PC-3 (cell line): ENCODE results near the gene CHRND. TPM values are rescaled to one million over a fixed set of nuclear protein-coding genes. Genes with fewer than 3 reads are reported as not detected.

Experiments
- ATAC-seq: fragments of 200-7000 bp; cut with Tn5 transposase; 2 replicates; pipeline ENCODE4 v1.9.1; 2020; ENCODE audit warnings: mild to moderate bottlenecking, moderate library complexity
- BruUV-seq: library from RNA; stranded (reverse); fragments of 400-500 nt; replicated peaks from 2 replicates; lab custom pipeline; 2021; lab: Mats Ljungman, UMichigan
- CTCF ChIA-PET: fragments of 300-600 bp; sonication (Branson Sonifier 250); formaldehyde crosslinking; loops from one replicate; lab custom pipeline; 2022; ENCODE audit warnings: antibody characterized with exemption; lab: Charles Lee
- POLR2A ChIA-PET: fragments of 300-600 bp; sonication (Branson Sonifier 250); formaldehyde crosslinking; loops from one replicate; lab custom pipeline; 2022; ENCODE audit warnings: antibody characterized with exemption; ENCODE audit not compliant: unreplicated experiment; lab: Charles Lee
- DNase-seq: peaks from one replicate; pipeline ENCODE4 v3.0.0-alpha.2; 2015
- H2AFZ ChIP-seq: fragments of 300-600 bp; sonication (generic); 2 replicates; pipeline ENCODE4 v1.6.0; 2016; ENCODE audit warnings: antibody characterized with exemption, low read length
- H3F3A ChIP-seq: fragments of 300-600 bp; sonication (generic); one replicate; pipeline ENCODE4 v1.6.0; 2017; ENCODE audit warnings: antibody characterized with exemption, low read length, control low read depth, mild to moderate bottlenecking; ENCODE audit not compliant: unreplicated experiment
- H3K27ac ChIP-seq: fragments of 300-600 bp; sonication (generic); 2 replicates; pipeline ENCODE4 v1.5.1; 2016; ENCODE audit warnings: mild to moderate bottlenecking, low read length
- H3K27me3 ChIP-seq: fragments of 300-600 bp; sonication (generic); 2 replicates; pipeline ENCODE4 v1.6.1; 2016; ENCODE audit warnings: low read length, mixed read lengths
- H3K36me3 ChIP-seq: fragments of 300-600 bp; sonication (generic); 2 replicates; pipeline ENCODE4 v1.6.1; 2016; ENCODE audit warnings: low read depth, mixed run types, low read length, mixed read lengths
- H3K4me1 ChIP-seq: fragments of 300-600 bp; sonication (generic); 2 replicates; pipeline ENCODE4 v1.5.1; 2016; ENCODE audit warnings: low read length; ENCODE audit not compliant: insufficient read depth
- H3K4me2 ChIP-seq: fragments of 300-600 bp; sonication (generic); 2 replicates; pipeline ENCODE4 v1.6.0; 2016; ENCODE audit warnings: low read length
- H3K4me3 ChIP-seq: fragments of 300-600 bp; sonication (generic); 2 replicates; pipeline ENCODE4 v1.5.1; 2016; ENCODE audit warnings: mild to moderate bottlenecking, low read length, mixed read lengths
- H3K79me2 ChIP-seq: fragments of 300-600 bp; sonication (generic); 2 replicates; pipeline ENCODE4 v1.6.1; 2017; ENCODE audit warnings: low read length, mixed read lengths
- H3K9ac ChIP-seq: fragments of 300-600 bp; sonication (generic); 2 replicates; pipeline ENCODE4 v1.6.0; 2016; ENCODE audit warnings: mild to moderate bottlenecking, low read length
- H3K9me2 ChIP-seq: fragments of 300-600 bp; sonication (generic); replicated peaks from 2 replicates; pipeline ENCODE4 v1.6.1; 2016; ENCODE audit warnings: mixed run types, low read length, mixed read lengths
- H3K9me3 ChIP-seq: fragments of 300-600 bp; sonication (generic); 2 replicates; pipeline ENCODE4 v1.6.1; 2016; ENCODE audit warnings: low read length, mixed read lengths
- H4K20me1 ChIP-seq: fragments of 300-600 bp; sonication (generic); 2 replicates; pipeline ENCODE4 v1.6.1; 2016; ENCODE audit warnings: low read length, mixed read lengths
- CTCF ChIP-seq: fragments of 300-600 bp; sonication (generic); conservative IDR thresholded peaks from 2 replicates; pipeline ENCODE4 v1.5.1; 2017; ENCODE audit warnings: antibody characterized with exemption, low read depth, mild to moderate bottlenecking, low read length
- EZH2 ChIP-seq: fragments of 300-600 bp; sonication (generic); IDR thresholded peaks from one replicate; pipeline ENCODE4 v1.6.1; 2017; ENCODE audit warnings: antibody characterized with exemption, mild to moderate bottlenecking, low read length; ENCODE audit not compliant: unreplicated experiment
- EZH2phosphoT487 ChIP-seq: fragments of 300-600 bp; sonication (generic); IDR thresholded peaks from 2 replicates; pipeline ENCODE4 v1.6.1; 2018; ENCODE audit warnings: mild to moderate bottlenecking, antibody characterized with exemption, low read length, borderline replicate concordance
- intact Hi-C: fragments of 100-400 bp; cut with micrococcal nuclease; formaldehyde crosslinking; loops from 2 replicates; pipeline ENCODE4 v1.9.0; 2023
- total RNA-seq: library from RNA; depleted of rRNA; stranded (reverse); fragments of >200 nt; gene quantifications from 2 replicates; pipeline ENCODE4 v1.2.3, GENCODE V29; 2014

CHRND gene
- total RNA-seq, 1 experiment from 2014 or later, result not detected

- H4K20me1 ChIP-seq, result no peaks in the 10 kb centered on the region
- H3K79me2 ChIP-seq, result no peaks in the 10 kb centered on the region
- no peaks in the 10 kb centered on the region for H3K9me3 ChIP-seq
- TF ChIP-seq EZH2 (no peak), CTCF (no peak), EZH2phosphoT487 (no peak)
- H3K4me3 ChIP-seq, result no peak overlapping the region
- no peak overlapping the region for H3K27ac ChIP-seq
- BruUV-seq, result no TSS peak
- CTCF ChIA-PET, result no interaction called here
- H3K36me3 ChIP-seq, result no peaks in the 10 kb centered on the region
- H3F3A ChIP-seq, result no peaks in the 10 kb centered on the region
- H3K27me3 ChIP-seq, result peaks cover 23% of the 10 kb centered on the region
- intact Hi-C loops, result no loop called here
- no peak overlapping the region for H3K4me2 ChIP-seq
- no peak overlapping the region for H3K9ac ChIP-seq
- no peak for DNase-seq
- no peaks in the 10 kb centered on the region for H3K9me2 ChIP-seq
- no peak overlapping the region for H2AFZ ChIP-seq
- no peak for ATAC-seq
- no peaks in the 10 kb centered on the region for H3K4me1 ChIP-seq
- POLR2A ChIA-PET, result no interaction called here
These were observed 20.1 kb upstream of the CHRND start for GRCh38 chr2:232505856-232506255.

- no peak overlapping the region for H3K9ac ChIP-seq
- no peaks in the 10 kb centered on the region for H3K36me3 ChIP-seq
- ChIA-PET POLR2A (no interaction called here), CTCF (no interaction called here)
- H3K4me2 ChIP-seq, result no peak overlapping the region
- ATAC-seq (no peak), DNase-seq (no peak)
- H3K27me3 ChIP-seq, result peaks cover 23% of the 10 kb centered on the region
- no peaks in the 10 kb centered on the region for H3F3A ChIP-seq
- no peaks in the 10 kb centered on the region for H3K9me2 ChIP-seq
- TF ChIP-seq EZH2 (no peak), EZH2phosphoT487 (no peak), CTCF (no peak)
- no peak overlapping the region for H3K4me3 ChIP-seq
- no peak overlapping the region for H2AFZ ChIP-seq
- intact Hi-C loops, result no loop called here
- no peaks in the 10 kb centered on the region for H3K4me1 ChIP-seq
- H4K20me1 ChIP-seq, result no peaks in the 10 kb centered on the region
- H3K27ac ChIP-seq, result no peak overlapping the region
- no TSS peak for BruUV-seq
- H3K79me2 ChIP-seq, result no peaks in the 10 kb centered on the region
- H3K9me3 ChIP-seq, result no peaks in the 10 kb centered on the region
These were observed 19.3 kb upstream of the CHRND start for GRCh38 chr2:232506709-232507108.

DNA sequence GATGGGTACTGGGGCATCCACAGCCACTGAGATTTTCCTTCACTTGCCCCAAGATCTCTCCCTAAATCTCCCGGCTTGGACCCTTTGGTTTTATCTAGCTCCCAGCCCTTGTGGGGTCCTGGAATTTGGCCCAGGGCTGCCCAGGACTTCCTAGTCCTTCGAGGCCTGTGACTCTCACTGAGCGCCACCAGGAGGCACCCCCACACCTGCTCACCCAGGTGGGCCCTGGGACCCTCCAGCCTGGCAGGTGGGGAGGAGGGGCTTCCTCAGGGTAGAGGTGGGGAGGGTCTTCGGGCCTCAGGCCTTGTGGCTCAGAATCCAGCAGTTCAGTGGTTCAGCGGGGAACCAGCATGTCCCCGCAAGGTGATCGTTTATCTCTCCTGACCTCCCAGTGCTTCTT lies 17.7 kb upstream of the CHRND start:
- no peak for ATAC-seq
- no peak overlapping the region for H3K4me3 ChIP-seq
- no peaks in the 10 kb centered on the region for H3K9me2 ChIP-seq
- no peak overlapping the region for H3K27ac ChIP-seq
- peaks cover 20% of the 10 kb centered on the region for H3K27me3 ChIP-seq
- H3K4me2 ChIP-seq, result no peak overlapping the region
- no peaks in the 10 kb centered on the region for H3K79me2 ChIP-seq
- POLR2A ChIA-PET, result no interaction called here
- intact Hi-C loops, result no loop called here
- H3K4me1 ChIP-seq, result no peaks in the 10 kb centered on the region
- H3K9ac ChIP-seq, result no peak overlapping the region
- BruUV-seq, result no TSS peak
- no peaks in the 10 kb centered on the region for H3F3A ChIP-seq
- no peak for DNase-seq
- TF ChIP-seq CTCF (no peak; the same call in 1 of the 2 replicates), EZH2phosphoT487 (no peak), EZH2 (no peak)
- no peaks in the 10 kb centered on the region for H4K20me1 ChIP-seq
- CTCF ChIA-PET, result no interaction called here
- H2AFZ ChIP-seq, result no peak overlapping the region
- no peaks in the 10 kb centered on the region for H3K9me3 ChIP-seq
- no peaks in the 10 kb centered on the region for H3K36me3 ChIP-seq
